Gastroesophageal sphincter (tissue), 4 donors: Measurements from ENCODE around the gene KIF26A. TPM values are rescaled to one million over a fixed set of nuclear protein-coding genes. Genes with fewer than 3 reads are reported as not detected.
A peak's percentile ranks its signal among the peaks of the same experiment; 100 is the strongest.

Source experiments
- ATAC-seq: fragments of 150-250 bp; one replicate; pipeline ENCODE4 v1.9.1; 2016; ENCODE audit warnings: mild to moderate bottlenecking, moderate library complexity
- H3K27ac ChIP-seq, 4 donors: fragments of 200-600 bp; sonication (generic) in 3 of 4; 1 replicate in 3 of 4; 2 replicates in 1 of 4; pipeline ENCODE4 v1.5.1; 2016 to 2019
- H3K27me3 ChIP-seq: fragments of 200-600 bp; sonication (generic); one replicate; pipeline ENCODE4 v1.5.1; 2019
- H3K36me3 ChIP-seq, 2 donors: fragments of 200-600 bp; sonication (generic); one replicate each; pipeline ENCODE4 v1.5.1; 2019; ENCODE audit warnings: control low read depth in 1 of 2
- H3K4me1 ChIP-seq, 3 donors: fragments of 200-600 bp; sonication (generic); 1 replicate in 2 of 3; 2 replicates in 1 of 3; pipeline ENCODE4 v1.5.1; 2016 to 2019; ENCODE audit warnings: control low read depth in 2 of 3
- H3K4me3 ChIP-seq, 2 donors: fragments of 200-600 bp; sonication (generic); one replicate each; pipeline ENCODE4 v1.5.1; 2019; ENCODE audit warnings: mild to moderate bottlenecking in 1 of 2, moderate library complexity in 1 of 2
- H3K9me3 ChIP-seq, 3 donors: fragments of 200-600 bp; sonication (generic); one replicate each; pipeline ENCODE4 v1.5.1; 2017 to 2019; ENCODE audit warnings: control low read depth in 2 of 3
- CTCF ChIP-seq, 4 experiments: fragments of 200-600 bp in 2 of 4; fragments of 450-650 bp in 2 of 4; sonication (generic) in 1 of 4; IDR thresholded peaks; one replicate each; pipeline ENCODE4 v1.5.1; 2017 to 2019; ENCODE audit warnings: antibody characterized with exemption in 4 of 4, mild to moderate bottlenecking in 2 of 4, moderate library complexity in 2 of 4
- EP300 ChIP-seq: sonication (generic); formaldehyde crosslinking; IDR thresholded peaks from one replicate; pipeline ENCODE4 v1.6.1; 2017; ENCODE audit warnings: antibody characterized with exemption, mild to moderate bottlenecking
- POLR2A ChIP-seq, 2 donors: fragments of 450-650 bp; IDR thresholded peaks; one replicate each; pipeline ENCODE4 v1.6.1; 2017; ENCODE audit warnings: antibody characterized with exemption in 2 of 2, mild to moderate bottlenecking in 2 of 2, moderate library complexity in 1 of 2
- POLR2AphosphoS5 ChIP-seq: sonication (generic); formaldehyde crosslinking; IDR thresholded peaks from one replicate; pipeline ENCODE4 v1.6.1; 2017; ENCODE audit warnings: antibody characterized with exemption
- WGBS, 2 donors: methylation state at CpG; one replicate each; pipeline ENCODE4 v1.1.5; 2018; ENCODE audit warnings: low coverage in 1 of 2; 5-methylcytosine and 5-hydroxymethylcytosine counted together
- total RNA-seq, 4 donors: library from RNA; depleted of rRNA; stranded (reverse); fragments of >200 nt; gene quantifications; one replicate each; pipeline ENCODE4 v1.1.0, GENCODE V29; 2016

Gene KIF26A
- total RNA-seq, 4 donors from 2014 or later = 2.2 to 6.9 (median 2.9) TPM

- Histone ChIP-seq H3K4me1 (peaks cover 0 to 21% (median 0%) of the 10 kb centered on the region in 3 donors), H3K36me3 (no peaks in the 10 kb centered on the region), H3K27me3 (peaks cover 55% of the 10 kb centered on the region), H3K4me3 (no peak overlapping the region), H3K9me3 (no peaks in the 10 kb centered on the region), H3K27ac (no peak overlapping the region)
- TF ChIP-seq POLR2A (IDR thresholded peaks at IDR 0.05) = no peak
- TF ChIP-seq CTCF (IDR thresholded peaks at IDR 0.05) = no peak
- TF ChIP-seq POLR2AphosphoS5 = no peak
- no peak for TF ChIP-seq EP300
- 70% methylated on average over 4 of the region's 14 CpGs; no CpG with 5 or more reads in 1 of the 2 donors for WGBS, 2 donors
- no peak for ATAC-seq
Observed at GRCh38 chr14:104221071-104221625, 82.8 kb downstream of the KIF26A start.

GRCh38 chr14:104221636-104222369 lies 83.4 kb downstream of the KIF26A start:
- H3K9me3 ChIP-seq = peaks cover 0 to 2% (median 0%) of the 10 kb centered on the region in 3 donors
- WGBS, 2 donors = no CpG with 5 or more reads among the region's 21 CpGs
- peaks cover 55% of the 10 kb centered on the region for H3K27me3 ChIP-seq
- no peak for ATAC-seq
- H3K4me3 ChIP-seq = no peak overlapping the region
- TF ChIP-seq POLR2A (IDR thresholded peaks at IDR 0.05) (no peak), POLR2AphosphoS5 (no peak), CTCF (IDR thresholded peaks at IDR 0.05) (no peak), EP300 (no peak)
- peaks cover 0 to 21% (median 0%) of the 10 kb centered on the region in 3 donors for H3K4me1 ChIP-seq
- H3K27ac ChIP-seq = no peak overlapping the region
- no peaks in the 10 kb centered on the region for H3K36me3 ChIP-seq

- Histone ChIP-seq H3K4me1 (peaks cover 0 to 21% (median 0%) of the 10 kb centered on the region in 3 donors), H3K4me3 (no peak overlapping the region), H3K9me3 (peaks cover 0 to 9% (median 0%) of the 10 kb centered on the region in 3 donors), H3K27ac (no peak overlapping the region), H3K36me3 (no peaks in the 10 kb centered on the region), H3K27me3 (peaks cover 55% of the 10 kb centered on the region)
- WGBS, 2 donors = 90% methylated on average over 4 of the region's 11 CpGs; no CpG with 5 or more reads in 1 of the 2 donors
- TF ChIP-seq CTCF (IDR thresholded peaks at IDR 0.05) = no peak
- ATAC-seq = no peak
Observed at GRCh38 chr14:104222396-104223036, 84.1 kb downstream of the KIF26A start.

- no peak for ATAC-seq
- H3K27me3 ChIP-seq = peaks cover 55% of the 10 kb centered on the region
- peaks cover 0 to 21% (median 0%) of the 10 kb centered on the region in 3 donors for H3K4me1 ChIP-seq
- H3K4me3 ChIP-seq = peak overlapping the region in 1 of 2 donors; percentile 42
- H3K9me3 ChIP-seq = peaks cover 0 to 17% (median 0%) of the 10 kb centered on the region in 3 donors
- no peaks in the 10 kb centered on the region for H3K36me3 ChIP-seq
- TF ChIP-seq POLR2AphosphoS5 (no peak), EP300 (no peak), POLR2A (IDR thresholded peaks at IDR 0.05) (no peak), CTCF (IDR thresholded peaks at IDR 0.05) (no peak)
- WGBS, 2 donors = 7 to 90% methylated on average over 2 to 3 of the region's 41 CpGs
- H3K27ac ChIP-seq = peak overlapping the region in 1 of 4 donors; percentile 19
Observed at GRCh38 chr14:104223101-104224041, 85.0 kb downstream of the KIF26A start.
